ENCODE results near the gene PSMD14.

DNA sequence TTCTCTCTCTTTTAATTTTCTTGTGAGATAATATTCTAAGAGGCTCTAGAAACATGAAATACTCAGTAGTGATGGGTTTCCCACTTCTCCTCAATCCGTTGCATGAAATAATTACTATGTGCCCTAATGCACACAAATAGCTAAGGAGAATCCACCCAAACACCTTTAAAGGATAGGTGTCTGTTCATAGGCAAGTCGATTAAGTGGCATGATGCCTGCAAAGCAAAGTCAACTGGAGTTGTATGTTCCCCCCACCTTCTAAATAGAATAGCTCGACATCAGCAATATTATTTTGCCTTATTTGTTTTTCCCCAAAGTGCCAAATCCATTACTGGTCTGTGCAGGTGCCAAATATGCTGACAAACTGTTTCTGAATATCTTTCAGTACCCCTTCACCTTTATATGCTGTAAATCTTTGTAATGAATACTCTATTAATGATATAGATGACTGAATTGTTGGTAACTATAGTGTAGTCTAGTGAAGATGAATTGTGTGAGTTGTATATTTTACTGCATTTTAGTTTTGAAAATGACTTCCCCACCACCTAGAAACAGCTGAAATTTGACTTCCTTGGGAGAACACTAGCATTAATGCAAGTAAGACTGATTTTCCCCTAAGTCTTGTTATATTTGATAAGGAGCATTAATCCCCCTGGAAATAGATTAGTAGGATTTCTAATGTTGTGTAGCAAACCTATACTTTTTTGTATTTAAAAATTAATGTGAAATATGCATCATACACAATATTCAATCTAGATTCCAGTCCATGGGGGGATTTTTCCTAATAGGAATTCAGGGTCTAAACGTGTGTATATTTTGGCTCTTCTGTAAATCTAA lies 116.9 kb downstream of the PSMD14 start:
- TF ChIP-seq, protein P1, sequence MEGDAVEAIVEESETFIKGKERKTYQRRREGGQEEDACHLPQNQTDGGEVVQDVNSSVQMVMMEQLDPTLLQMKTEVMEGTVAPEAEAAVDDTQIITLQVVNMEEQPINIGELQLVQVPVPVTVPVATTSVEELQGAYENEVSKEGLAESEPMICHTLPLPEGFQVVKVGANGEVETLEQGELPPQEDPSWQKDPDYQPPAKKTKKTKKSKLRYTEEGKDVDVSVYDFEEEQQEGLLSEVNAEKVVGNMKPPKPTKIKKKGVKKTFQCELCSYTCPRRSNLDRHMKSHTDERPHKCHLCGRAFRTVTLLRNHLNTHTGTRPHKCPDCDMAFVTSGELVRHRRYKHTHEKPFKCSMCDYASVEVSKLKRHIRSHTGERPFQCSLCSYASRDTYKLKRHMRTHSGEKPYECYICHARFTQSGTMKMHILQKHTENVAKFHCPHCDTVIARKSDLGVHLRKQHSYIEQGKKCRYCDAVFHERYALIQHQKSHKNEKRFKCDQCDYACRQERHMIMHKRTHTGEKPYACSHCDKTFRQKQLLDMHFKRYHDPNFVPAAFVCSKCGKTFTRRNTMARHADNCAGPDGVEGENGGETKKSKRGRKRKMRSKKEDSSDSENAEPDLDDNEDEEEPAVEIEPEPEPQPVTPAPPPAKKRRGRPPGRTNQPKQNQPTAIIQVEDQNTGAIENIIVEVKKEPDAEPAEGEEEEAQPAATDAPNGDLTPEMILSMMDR (IDR thresholded peaks at IDR 0.05; ENCODE audit: low read depth, low read length): no peak
- no peak for TF ChIP-seq POLR2A (IDR thresholded peaks at IDR 0.05; ENCODE audit: extremely low read depth, insufficient read length)
- TF ChIP-seq MAX (IDR thresholded peaks at IDR 0.05; ENCODE audit: low read depth, low read length): no peak
- no peak for TF ChIP-seq MYC (IDR thresholded peaks at IDR 0.05; ENCODE audit: low read depth, low read length)
